Astrocyte (in vitro differentiated cells and primary cell): Measurements from ENCODE around the gene ARIH1.

Experiments used
- CTCF ChIP-seq: IDR thresholded peaks from 2 replicates; pipeline ENCODE4 v1.5.1; 2011; ENCODE audit warnings: low read depth, mild to moderate bottlenecking, inconsistent platforms, low read length, moderate library complexity; ENCODE audit not compliant: insufficient read depth
- EZH2 ChIP-seq: IDR thresholded peaks from 2 replicates; pipeline ENCODE4 v1.6.1; 2012; ENCODE audit warnings: mild to moderate bottlenecking, low read length, inconsistent platforms; ENCODE audit not compliant: insufficient read depth

- TF ChIP-seq EZH2 (no peak), CTCF (no peak)
Observed at GRCh38 chr15:72511536-72511935, 37.4 kb downstream of the ARIH1 start.
